Bone marrow (tissue), 2 donors: ENCODE measurements around the gene KNL1.
"Not testable (repeated sequence)": the region's sequence is repeated elsewhere in the genome, so short reads cannot be mapped to it uniquely, and the experiment has no call there.

Experiments
- DNase-seq, 2 donors: peaks; one replicate each; lab custom pipeline; 2025; lab: John Stamatoyannopoulos, UW

The KNL1 gene

GRCh38 chr15:40664909-40665308, 70.9 kb downstream of the KNL1 start:
- no peak for DNase-seq

GRCh38 chr15:40676290-40676689, 82.2 kb downstream of the KNL1 start:
- not testable (repeated sequence) for DNase-seq

- not testable (repeated sequence) for DNase-seq
These were observed 82.9 kb downstream of the KNL1 start for GRCh38 chr15:40676906-40677305.

- DNase-seq = no peak
These were observed 86.1 kb downstream of the KNL1 start for GRCh38 chr15:40680151-40680550.

GRCh38 chr15:40680959-40681358, 86.9 kb downstream of the KNL1 start:
- peak in 1 of 2 donors; percentile 18 for DNase-seq

- DNase-seq = no peak
These were observed 90.3 kb downstream of the KNL1 start for GRCh38 chr15:40684381-40684780.

- no peak for DNase-seq
These were observed 91.3 kb downstream of the KNL1 start for GRCh38 chr15:40685376-40685775.

- no peak for DNase-seq
These were observed 95.1 kb downstream of the KNL1 start for GRCh38 chr15:40688932-40689799.

GRCh38 chr15:40691737-40692136, 97.7 kb downstream of the KNL1 start:
- DNase-seq = no peak

- no peak for DNase-seq
These were observed 100.0 kb downstream of the KNL1 start for GRCh38 chr15:40693904-40694687.

GRCh38 chr15:40694688-40695468, 100.8 kb downstream of the KNL1 start, which contains the start of gene RAD51:
Gene RAD51, plus strand, starts transcription at chr15:40695174. Its CDS starts 3,585 bp downstream, at chr15:40698759.
- DNase-seq = peak; percentile 88 to 92

- DNase-seq = no peak
These were observed 101.4 kb downstream of the KNL1 start for GRCh38 chr15:40695469-40695890.

- DNase-seq = no peak
These were observed 102.2 kb downstream of the KNL1 start for GRCh38 chr15:40696228-40696627.

GRCh38 chr15:40697916-40698315, 103.9 kb downstream of the KNL1 start:
- DNase-seq = no peak

- DNase-seq = peak in 1 of 2 donors; percentile 35
These were observed 108.0 kb downstream of the KNL1 start for GRCh38 chr15:40702077-40702476.

GRCh38 chr15:40706121-40706520, 112.1 kb downstream of the KNL1 start:
- DNase-seq = no peak
